ENCODE results near the gene VKORC1. TPM values are rescaled to one million over a fixed set of nuclear protein-coding genes. Genes with fewer than 3 reads are reported as not detected.
"Not testable (repeated sequence)": the region's sequence is repeated elsewhere in the genome, so short reads cannot be mapped to it uniquely, and the experiment has no call there.

The VKORC1 gene
- 70.1 and 78.9 TPM in 2 replicates for total RNA-seq (ENCODE audit: low replicate concordance)
- long read RNA-seq, transcript VKORC1-205 (3 exons, 1,012 nt), result major isoform, 33 of 40 reads
- long read RNA-seq, partial matches to known transcripts, result 1 of 40 reads
- long read RNA-seq, other reads (novel, unspliced or antisense), result 0 of 40 reads

- H3K4me1 Mint-ChIP-seq (ENCODE audit: unreplicated experiment), result peaks cover 11% of the 10 kb centered on the region
- DNase-seq (ENCODE audit: extremely low spot score, unreplicated experiment), result peak; percentile 95
- H3K27ac Mint-ChIP-seq, result peak within 1 kb of the TSS; percentile 92
- peaks cover 5% of the 10 kb centered on the region for H3K9me3 Mint-ChIP-seq
- peak within 1 kb of the TSS; percentile 95 for H3K4me3 Mint-ChIP-seq
- TF ChIP-seq CTCF (conservative IDR thresholded peaks at IDR 0.05), result no peak
- no peaks in the 10 kb centered on the region for H3K27me3 Mint-ChIP-seq
- no peaks in the 10 kb centered on the region for H3K36me3 Mint-ChIP-seq
These were observed at the start of gene VKORC1 for GRCh38 chr16:31094424-31095120. Gene VKORC1, minus strand, starts transcription at chr16:31094797. Its CDS starts 68 bp downstream, at chr16:31094729.

GRCh38 chr16:31143694-31144148 is 49.1 kb upstream of the VKORC1 start:
- H3K9me3 Mint-ChIP-seq, result no peaks in the 10 kb centered on the region
- no peaks in the 10 kb centered on the region for H3K36me3 Mint-ChIP-seq
- TF ChIP-seq CTCF (conservative IDR thresholded peaks at IDR 0.05), result no peak
- H3K4me3 Mint-ChIP-seq, result peak overlapping the region; percentile 70
- H3K27me3 Mint-ChIP-seq, result peaks cover 25% of the 10 kb centered on the region
- H3K4me1 Mint-ChIP-seq (ENCODE audit: unreplicated experiment), result peaks cover 9% of the 10 kb centered on the region
- DNase-seq (ENCODE audit: extremely low spot score, unreplicated experiment), result no peak
- no peak overlapping the region for H3K27ac Mint-ChIP-seq

- peak overlapping the region; percentile 70 for H3K4me3 Mint-ChIP-seq
- H3K27ac Mint-ChIP-seq, result no peak overlapping the region
- DNase-seq (ENCODE audit: extremely low spot score, unreplicated experiment), result no peak
- no peaks in the 10 kb centered on the region for H3K9me3 Mint-ChIP-seq
- peaks cover 9% of the 10 kb centered on the region for H3K4me1 Mint-ChIP-seq (ENCODE audit: unreplicated experiment)
- H3K27me3 Mint-ChIP-seq, result peaks cover 22% of the 10 kb centered on the region
- no peaks in the 10 kb centered on the region for H3K36me3 Mint-ChIP-seq
- no peak for TF ChIP-seq CTCF (conservative IDR thresholded peaks at IDR 0.05)
These were observed 48.6 kb upstream of the VKORC1 start for GRCh38 chr16:31143011-31143693.

GRCh38 chr16:31142109-31143010 is 47.8 kb upstream of the VKORC1 start:
- DNase-seq (ENCODE audit: extremely low spot score, unreplicated experiment), result peak; percentile 99
- Mint-ChIP-seq H3K27ac (peak overlapping the region; percentile 92), H3K9me3 (no peaks in the 10 kb centered on the region), H3K4me3 (peak overlapping the region; percentile 86), H3K27me3 (peaks cover 15% of the 10 kb centered on the region), H3K4me1 (ENCODE audit: unreplicated experiment) (peaks cover 9% of the 10 kb centered on the region), H3K36me3 (no peaks in the 10 kb centered on the region)
- peak; percentile 99 for TF ChIP-seq CTCF (conservative IDR thresholded peaks at IDR 0.05)

- no peak for DNase-seq (ENCODE audit: extremely low spot score, unreplicated experiment)
- Mint-ChIP-seq H3K36me3 (no peaks in the 10 kb centered on the region), H3K27me3 (peaks cover 7% of the 10 kb centered on the region), H3K4me1 (ENCODE audit: unreplicated experiment) (peaks cover 9% of the 10 kb centered on the region), H3K27ac (peak overlapping the region; percentile 92), H3K9me3 (no peaks in the 10 kb centered on the region), H3K4me3 (peak overlapping the region; percentile 86)
- no peak for TF ChIP-seq CTCF (conservative IDR thresholded peaks at IDR 0.05)
These were observed 47.0 kb upstream of the VKORC1 start for GRCh38 chr16:31141489-31142108.

- H3K27me3 Mint-ChIP-seq; DNase-seq (ENCODE audit: extremely low spot score, unreplicated experiment); H3K9me3 Mint-ChIP-seq; H3K36me3 Mint-ChIP-seq: not testable (repeated sequence)
- Mint-ChIP-seq H3K4me3 (peak overlapping the region; percentile 67), H3K4me1 (ENCODE audit: unreplicated experiment) (peaks cover 12% of the 10 kb centered on the region), H3K27ac (peak overlapping the region; percentile 92)
These were observed 46.5 kb upstream of the VKORC1 start for GRCh38 chr16:31141071-31141469.

Data from type B pancreatic cell (in vitro differentiated cells).